NCI-H187 treated with DMSO at 0.1 percent for 48 hours (cell line): ENCODE results near the gene YJU2.
"Not testable (repeated sequence)": the region's sequence is repeated elsewhere in the genome, so short reads cannot be mapped to it uniquely, and the experiment has no call there.

Experiments used
- DNase-seq: peaks from one replicate; lab custom pipeline; 2025; lab: John Stamatoyannopoulos, UW

The YJU2 gene

DNA sequence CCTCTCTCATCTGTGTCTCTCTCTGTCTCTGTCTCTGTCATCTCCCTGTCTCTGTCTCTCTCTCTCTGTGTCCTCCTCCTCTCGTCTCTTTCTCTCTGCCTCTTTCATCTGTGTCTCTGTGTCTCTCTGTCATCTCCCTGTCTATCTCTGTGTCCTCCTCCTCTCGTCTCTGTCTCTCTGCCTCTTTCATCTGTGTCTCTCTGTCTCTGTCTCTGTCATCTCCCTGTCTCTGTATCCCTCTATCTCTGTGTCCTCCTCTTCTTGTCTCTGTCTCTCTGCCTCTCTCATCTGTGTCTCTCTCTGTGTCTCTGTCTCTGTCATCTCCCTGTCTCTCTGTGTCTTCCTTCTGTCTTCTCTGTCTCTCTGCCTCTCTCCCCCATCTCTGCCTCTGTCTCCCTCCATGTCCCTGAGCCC, 18.1 kb upstream of the YJU2 start:
- DNase-seq = no peak

DNA sequence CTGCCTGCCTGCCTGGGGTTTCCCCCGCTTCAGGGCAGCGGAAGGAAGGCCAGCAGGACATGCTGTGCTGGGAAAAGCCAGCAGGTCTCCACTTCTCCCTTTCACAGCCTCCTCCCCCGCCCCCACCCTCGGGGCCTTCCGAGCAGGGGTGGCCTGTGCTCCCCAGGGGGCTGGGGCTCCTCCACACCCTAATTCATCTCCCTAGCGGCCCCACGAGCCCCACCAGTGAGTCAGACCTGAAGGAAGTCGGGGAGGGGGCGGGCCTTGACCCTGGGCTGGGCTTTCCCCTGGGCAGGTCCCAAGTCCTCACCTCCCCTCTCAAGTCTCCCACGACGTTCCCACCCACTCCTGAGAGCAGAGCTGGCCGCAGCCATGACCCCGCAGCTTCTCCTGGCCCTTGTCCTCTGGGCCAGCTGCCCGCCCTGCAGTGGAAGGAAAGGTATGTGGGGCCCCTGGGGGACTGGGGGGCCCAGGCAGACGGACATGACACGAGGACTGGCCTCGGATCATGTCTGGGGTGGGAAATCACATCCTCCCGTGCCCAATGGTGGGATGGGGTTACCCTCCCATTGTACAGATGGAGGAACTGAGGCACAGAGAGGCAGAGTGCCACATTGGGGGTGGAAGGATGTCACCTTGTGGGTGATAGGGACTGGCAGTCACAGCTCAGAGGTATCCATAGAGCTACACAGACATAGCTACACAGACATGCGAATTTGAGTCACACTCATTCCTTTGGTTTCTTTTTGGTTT, 17.5 kb upstream of the YJU2 start, which contains the start of gene EBI3:
Gene EBI3, plus strand, starts transcription at position 345 of the 753 bp plus-strand sequence. Its CDS starts 28 bp downstream, at position 373.
- no peak for DNase-seq

DNA sequence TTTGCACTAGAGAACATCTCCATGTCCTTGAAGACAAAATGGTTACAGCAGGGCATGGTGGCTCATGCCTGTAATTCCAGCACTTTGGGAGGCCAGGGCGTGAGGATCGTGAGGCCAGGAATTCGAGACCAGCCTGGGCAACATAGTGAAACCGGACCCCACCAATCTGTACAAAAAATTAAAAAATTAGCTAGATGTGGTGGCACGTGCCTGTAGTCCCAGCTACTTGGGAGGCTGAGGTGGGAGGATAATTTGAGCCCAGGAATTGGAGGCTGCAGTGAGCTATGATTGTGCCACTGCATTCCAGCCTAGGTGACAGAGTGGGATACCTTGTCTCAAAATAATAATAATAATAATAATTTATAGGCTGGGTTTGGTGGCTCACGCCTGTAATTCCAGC, 16.6 kb upstream of the YJU2 start:
- DNase-seq = not testable (repeated sequence)

DNA sequence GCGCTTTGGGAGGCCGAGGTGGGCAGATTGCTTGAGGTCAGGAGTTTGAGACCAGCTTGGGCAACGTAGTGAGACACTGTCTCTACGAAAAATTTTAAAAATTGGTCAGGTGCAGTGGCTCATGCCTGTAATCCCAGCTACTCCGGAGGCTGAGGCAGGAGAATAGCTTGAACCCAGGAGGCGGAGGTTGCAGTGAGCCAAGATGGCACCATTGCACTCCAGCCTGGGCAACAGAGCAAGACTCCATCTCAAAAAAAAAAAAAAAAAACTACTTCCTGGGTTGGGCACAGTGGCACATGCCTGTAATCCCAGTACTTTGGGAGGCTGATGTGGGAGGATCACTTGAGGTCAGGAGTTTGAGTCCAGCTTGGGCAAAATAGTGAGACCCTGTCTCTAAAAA, 15.4 kb upstream of the YJU2 start:
- not testable (repeated sequence) for DNase-seq

DNA sequence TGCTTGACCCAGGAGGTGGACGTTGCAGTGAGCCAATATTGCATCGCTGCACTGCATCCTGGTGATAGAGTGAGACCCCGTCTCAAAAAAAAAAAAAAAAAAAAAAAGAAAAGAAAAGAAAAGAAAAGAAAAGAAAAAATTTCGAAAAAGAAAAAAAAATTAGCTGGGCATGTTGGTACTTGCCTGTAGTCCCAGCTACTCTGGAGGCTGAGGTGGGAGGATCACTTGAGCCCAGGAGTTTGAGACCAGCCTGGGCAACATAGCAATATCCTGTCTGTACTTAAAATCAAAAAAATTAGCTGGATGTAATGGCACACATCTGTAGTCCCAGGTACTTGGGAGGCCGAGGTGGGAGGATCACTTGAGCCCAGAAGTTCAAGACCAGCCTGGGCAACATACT, 14.7 kb upstream of the YJU2 start:
- not testable (repeated sequence) for DNase-seq

DNA sequence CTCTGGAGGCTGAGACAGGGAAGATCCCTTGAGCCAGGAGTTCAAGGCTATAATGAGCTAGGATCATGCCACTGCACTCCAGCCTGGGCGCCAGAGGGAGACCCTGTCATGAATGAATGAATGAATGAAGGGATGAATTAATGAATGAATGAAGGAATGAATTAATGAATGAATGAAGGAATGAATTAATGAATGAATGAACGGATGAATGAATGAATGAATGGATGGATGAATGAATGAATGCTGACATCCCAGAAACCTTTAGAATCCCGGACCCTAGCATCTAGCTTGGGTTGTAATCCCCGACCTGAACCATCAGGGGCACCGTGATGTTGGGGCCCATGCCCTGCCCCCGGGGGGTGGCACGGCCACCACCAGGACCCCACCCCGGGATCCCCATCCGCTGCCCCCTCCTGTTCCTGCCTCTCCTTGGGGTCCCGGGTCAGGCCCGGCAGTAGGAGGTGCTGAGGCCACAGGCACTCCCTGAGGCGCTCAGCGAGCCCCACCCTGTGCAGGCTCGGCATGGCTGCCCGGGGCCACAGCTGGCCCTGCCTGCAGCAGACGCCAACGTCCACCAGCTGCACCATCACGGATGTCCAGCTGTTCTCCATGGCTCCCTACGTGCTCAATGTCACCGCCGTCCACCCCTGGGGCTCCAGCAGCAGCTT, 14.1 kb upstream of the YJU2 start:
- DNase-seq = no peak

DNA sequence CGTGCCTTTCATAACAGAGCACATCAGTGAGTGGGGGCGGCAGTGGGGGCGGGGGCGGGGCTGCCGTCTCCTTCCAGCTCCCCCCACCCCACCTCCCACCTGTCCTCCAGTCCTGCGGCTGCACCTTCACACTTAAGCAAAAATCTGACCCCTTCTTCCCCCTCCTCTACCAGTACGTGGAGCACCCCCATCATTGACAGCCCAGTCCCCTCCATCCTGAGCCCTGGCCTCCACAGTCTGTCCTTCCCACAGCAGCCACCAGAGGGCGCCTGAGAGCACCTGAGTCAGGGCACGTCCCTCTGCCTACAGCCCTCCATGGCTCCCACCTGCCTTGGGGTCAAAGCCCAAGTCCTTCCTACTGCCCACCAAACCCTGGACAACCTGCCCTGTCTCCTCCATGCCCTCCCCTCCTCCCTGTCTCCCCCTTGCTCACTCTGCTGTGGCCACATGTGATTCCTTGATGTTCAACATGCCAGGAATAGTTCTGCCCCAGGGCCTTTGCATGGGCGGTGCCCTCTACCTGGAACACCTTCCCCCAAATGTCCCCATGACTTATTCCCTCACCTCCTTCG, 13.5 kb upstream of the YJU2 start:
- no peak for DNase-seq

DNA sequence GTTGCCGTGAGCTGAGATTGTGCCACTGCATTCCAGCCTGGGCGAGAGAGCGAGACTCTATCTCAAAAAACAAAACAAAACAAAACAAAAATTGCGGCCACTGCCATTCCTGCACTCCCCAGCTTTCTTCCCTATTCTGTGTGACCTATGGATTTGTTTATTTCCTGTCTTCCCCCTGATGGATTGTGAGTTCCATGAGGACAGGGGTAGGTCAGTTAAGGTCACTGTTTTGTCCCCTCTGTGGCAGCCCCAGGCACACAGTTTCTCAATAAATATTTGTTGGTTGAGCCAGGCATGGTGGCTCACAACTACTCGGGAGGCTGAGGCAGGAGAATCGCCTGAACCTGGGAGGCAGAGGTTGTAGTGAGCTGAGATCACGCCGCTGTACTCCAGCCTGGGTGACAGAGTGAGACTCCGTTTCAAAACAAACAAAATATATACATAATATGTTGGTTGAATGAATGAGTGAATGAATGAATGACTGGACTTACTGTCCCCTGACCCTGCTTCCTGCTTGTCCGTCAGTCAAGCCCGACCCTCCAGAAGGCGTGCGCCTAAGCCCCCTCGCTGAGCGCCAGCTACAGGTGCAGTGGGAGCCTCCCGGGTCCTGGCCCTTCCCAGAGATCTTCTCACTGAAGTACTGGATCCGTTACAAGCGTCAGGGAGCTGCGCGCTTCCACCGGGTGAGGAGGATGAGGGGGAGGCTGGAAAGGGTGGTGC, 12.6 kb upstream of the YJU2 start:
- no peak for DNase-seq

DNA sequence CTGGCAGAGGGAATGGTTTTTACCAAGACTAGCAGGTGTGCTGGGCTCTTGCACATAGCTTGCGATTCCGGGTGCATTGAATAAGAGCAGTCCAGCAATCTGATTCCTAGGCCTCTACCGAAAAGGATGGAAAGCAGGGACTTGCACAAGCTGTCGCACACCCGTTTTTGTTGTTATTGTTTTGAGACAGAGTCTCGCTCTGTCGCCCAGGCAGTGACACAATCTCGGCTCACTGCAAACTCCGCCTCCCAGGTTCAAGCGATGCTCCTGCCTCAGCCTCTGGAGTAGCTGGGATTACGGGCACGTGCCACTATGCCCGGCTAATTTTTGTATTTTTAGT, 12.0 kb upstream of the YJU2 start:
- no peak for DNase-seq

DNA sequence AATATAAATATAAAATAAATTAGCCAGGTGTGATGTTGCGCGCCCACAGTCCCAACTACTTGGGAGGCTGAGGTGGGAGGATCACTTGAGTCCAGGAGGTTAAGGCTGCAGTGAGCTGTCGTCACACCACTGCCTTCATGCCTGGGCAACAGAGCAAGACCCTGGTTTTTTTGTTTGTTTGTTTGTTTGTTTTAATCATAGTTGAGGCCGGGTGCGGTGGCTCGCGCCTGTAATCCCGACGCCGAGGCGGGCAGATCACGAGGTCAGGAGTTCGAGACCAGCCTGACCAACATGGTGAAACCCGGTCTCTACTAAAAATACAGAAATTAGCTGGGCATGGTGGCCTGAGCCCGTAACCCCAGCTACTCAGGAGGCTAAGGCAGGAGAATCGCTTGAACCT, 9.4 kb upstream of the YJU2 start:
- not testable (repeated sequence) for DNase-seq

DNA sequence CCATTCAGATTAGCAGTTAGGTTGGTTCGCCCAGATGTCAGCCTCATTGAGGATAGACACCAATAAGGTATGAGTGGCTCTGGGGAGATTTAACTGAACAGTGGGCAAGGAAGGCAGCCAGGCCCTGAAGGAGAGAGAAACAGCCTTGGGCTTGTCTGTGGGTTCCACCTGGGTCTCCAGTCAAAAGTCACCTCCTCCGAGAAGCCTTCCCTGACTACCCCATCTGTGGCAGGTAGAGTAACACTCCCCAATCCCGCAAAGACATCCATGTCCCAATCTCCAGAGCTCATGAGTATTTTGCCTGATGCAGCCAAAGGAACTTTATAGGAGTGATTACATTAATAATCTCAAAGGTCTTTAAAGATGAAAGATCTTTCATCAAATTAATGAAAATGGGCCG, 8.0 kb upstream of the YJU2 start:
- DNase-seq = no peak

DNA sequence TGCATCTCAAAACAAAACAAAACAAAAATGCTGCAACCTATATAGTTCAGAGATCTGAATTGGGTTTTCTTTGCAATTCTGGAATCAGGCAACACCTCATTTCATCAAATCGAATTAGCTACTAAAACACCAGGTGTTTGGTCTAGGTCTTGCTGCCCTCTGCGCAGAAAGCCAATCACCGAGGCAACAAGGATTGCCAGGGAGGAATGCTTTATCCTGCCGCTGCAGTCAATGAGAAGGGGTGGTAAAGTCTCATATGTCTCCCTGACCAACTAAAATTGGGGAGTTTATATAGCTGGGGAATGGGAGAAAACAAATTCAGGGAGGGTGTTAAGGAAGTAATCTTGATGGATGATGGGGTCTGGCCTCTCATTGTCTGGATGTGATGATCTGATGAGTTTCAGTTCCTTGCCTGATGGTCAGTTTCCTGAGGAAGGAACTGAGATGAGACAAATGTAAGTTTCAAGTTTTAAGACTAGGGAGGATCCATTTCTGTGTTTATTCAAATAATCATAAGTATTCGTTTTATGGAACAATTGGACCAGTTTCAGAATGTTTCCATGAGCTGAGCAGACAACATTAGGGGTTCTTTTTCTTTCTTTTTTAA, 5.0 kb upstream of the YJU2 start:
- DNase-seq = no peak

DNA sequence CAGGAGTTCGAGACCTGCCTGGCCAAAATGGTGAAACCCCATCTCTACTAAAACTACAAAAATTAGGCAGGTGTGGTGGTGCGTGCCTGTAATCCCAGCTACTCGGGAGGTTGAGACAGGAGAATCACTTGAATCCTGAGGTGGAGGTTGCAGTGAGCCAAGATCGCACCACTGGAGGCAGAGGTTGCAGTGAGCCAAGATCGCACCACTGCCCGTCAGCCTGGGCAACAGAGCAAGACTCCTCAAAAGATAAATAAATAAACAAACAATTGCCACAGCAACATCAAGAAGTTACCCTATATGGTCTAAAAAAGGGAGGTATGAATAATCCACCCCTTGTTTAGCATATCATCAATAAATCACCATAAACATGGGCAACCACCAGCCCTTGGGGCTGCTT, 942 bp upstream of the YJU2 start:
- not testable (repeated sequence) for DNase-seq

DNA sequence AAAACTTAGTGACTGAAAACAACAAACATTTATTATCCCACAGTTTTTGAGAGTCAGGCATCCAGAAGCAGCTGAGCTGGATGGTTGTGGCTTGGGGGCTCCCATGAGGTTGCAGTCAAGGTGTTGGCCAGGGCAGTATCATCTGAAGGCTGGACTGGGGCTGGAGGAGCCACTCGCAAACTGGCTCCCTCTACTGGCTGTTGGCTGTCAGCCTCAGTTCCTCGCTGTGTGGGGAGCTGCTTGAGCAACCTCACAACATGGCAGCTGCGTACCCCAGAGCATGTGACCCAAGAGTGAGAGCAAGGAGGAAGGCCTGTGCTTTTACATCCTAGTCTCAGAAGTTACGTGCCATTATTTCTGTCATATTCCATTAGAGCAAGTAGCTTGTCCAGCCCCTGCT, 9.7 kb downstream of the YJU2 start:
- DNase-seq = no peak

DNA sequence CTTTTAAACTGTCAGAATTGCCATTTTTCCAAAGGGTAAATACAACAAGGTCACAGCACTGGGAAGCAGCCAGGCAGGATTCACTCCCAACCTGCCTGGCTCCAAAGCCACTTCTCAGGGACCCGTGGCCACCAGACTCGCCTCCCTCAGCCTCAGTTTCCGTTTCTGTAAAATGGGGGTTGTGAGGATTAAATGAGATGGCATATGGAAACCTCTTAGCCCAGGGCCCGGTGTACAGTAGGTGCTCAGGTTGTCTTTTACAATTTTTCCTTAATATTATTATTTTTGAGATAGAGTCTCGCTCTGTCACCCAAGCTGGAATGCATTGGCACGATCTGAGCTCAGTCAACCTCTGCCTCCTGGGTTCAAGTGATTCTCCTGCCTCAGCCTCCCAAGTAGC, 10.1 kb downstream of the YJU2 start:
- no peak for DNase-seq

DNA sequence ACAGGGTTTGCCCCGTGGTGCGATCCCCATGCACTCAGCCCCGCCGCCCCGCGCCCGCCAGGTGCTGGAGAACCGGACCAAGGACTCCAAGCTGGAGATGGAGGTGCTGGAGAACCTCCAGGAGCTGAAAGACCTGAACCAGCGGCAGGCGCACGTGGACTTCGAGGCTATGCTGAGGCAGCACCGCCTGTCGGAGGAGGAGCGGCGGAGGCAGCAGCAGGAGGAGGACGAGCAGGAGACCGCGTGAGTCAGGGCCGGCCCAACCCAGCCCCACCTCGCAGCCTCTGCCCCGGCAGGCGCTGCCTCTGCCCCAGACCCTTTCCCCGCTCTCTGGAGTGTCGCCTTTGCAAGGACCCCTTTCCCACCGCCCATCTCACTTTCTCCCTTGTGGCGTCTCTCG, 11.3 kb downstream of the YJU2 start:
- no peak for DNase-seq

DNA sequence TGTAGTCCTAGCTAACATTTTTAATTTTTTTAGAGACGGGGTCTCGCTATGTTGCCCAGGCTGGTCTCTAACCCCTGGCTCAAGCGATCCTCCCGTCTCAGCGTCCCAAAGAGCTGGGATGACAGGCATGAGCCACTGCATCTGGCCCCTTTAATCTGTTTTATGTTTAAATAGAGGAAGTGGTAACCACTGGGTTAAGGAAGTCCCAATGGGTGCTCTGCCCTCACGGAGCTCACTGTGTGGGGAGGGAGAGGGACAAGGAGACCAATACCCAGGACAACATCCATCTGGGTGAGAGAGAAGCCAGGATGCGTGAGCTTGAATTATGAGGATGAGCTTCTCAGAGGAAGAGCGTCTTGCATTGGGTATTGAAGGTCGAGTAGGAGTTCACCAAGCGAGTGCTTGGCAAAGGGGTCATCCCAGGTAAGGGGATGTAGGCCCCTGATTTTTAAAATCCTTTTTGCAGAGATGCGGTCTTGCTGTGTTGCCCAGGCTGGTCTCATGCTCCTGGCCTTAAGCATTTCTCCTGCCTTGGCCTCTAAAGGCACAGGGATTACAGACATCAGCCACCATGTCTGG, 13.8 kb downstream of the YJU2 start:
- DNase-seq = no peak

DNA sequence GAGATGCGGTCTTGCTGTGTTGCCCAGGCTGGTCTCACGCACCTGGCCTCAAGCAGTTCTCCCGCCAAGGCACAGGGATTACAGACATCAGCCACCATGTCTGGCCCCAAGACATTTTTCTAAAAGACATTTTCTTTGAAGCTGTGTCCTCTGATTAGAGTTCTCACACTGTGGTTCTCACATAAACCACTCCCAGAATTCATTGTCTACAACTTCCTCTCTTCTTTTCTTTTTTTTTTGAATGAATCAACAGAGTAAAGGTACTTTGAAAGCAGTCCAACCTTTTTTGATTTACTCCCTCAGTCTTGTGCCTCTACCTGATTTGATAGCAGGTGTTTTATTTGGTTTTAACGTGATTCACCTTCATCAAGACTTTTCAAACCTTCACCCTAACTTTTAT, 17.9 kb downstream of the YJU2 start:
- DNase-seq = no peak

DNA sequence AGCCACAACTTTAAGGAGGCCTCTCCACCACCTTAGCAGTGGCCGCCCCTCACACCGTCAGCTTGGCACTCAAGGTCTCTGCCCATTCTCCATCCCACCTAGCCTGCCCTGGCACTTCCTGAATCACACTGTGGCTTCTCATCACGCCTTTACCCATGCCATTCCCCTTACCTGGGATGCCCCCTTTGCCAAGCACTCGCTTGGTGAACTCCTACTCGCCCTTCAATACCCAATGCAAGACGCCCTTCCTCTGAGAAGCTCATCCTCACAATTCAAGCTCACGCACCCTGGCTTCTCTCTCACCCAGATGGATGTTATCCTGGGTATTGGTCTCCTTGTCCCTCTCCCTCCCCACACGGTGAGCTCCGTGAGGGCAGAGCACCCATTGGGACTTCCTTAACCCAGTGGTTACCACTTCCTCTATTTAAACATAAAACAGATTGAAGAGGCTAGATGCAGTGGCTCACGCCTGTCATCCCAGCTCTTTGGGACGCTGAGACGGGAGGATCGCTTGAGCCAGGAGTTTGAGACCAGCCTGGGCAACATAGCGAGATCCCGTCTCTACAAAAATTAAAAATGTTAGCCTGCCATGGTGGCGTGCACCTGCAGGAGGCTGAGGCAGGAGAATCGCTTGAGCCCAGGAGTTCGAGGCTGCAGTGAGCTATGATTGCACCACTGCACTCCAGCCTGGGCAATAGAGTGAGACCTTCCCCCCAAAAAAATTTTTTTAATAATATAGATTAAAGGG, 19.5 kb downstream of the YJU2 start:
- no peak for DNase-seq

DNA sequence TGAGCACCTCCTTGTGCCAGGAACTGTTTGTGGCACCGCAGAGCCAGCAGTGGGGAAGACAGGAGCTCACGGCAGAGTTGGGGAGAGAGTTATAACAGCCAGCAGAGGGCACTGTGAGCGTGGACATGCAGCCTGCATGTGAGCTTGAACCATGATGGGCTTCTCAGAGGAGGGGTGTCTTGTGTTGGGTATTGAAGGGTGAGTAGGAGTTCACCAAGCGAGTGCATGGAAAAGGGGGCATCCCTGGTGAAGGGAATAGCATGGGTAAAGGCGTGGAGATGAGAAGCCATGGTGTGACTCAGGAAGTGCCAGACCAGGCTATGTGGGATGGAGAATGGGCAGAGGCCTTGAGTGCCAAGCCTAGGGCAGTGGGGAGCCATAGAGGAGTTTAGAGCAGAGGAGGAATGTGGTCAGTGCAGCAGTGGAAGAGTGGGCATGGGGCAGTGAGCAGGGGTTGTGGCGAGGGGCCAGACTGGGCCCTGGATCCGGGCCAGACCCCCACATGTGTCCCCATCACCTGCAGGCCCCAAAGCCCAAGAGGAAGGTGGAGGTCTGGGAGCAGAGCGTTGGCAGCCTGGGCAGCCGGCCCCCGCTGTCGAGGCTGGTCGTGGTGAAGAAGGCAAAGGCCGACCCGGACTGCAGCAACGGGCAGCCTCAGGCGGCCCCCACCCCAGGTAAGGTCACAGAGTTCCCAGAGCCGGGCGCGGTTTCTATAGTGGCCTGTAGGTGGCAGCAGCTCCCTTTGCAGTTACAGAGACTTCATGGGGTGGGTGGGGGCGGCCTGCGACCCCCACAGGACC, 20.4 kb downstream of the YJU2 start:
- no peak for DNase-seq
